GM12891 (cell line): ENCODE measurements around the gene UPK1B.
"Not testable (repeated sequence)": the region's sequence is repeated elsewhere in the genome, so short reads cannot be mapped to it uniquely, and the experiment has no call there.

Source experiments
- PAX5 ChIP-seq: IDR thresholded peaks from 2 replicates; pipeline ENCODE4 v1.6.1; 2011; ENCODE audit warnings: low read length, moderate library complexity, mild to moderate bottlenecking; ENCODE audit not compliant: insufficient read depth, severe bottlenecking
- POLR2A ChIP-seq: IDR thresholded peaks from 2 replicates; pipeline ENCODE4 v1.6.1; 2011; ENCODE audit warnings: low read depth, low read length, control low read depth
- POLR2AphosphoS5 ChIP-seq: IDR thresholded peaks from 2 replicates; pipeline ENCODE4 v1.6.1; 2011; ENCODE audit warnings: low read depth, low read length, control low read depth
- POU2F2 ChIP-seq: IDR thresholded peaks from 2 replicates; pipeline ENCODE4 v1.6.1; 2011; ENCODE audit warnings: low read depth, mild to moderate bottlenecking, control low read depth, low read length, moderate library complexity
- SPI1 ChIP-seq: IDR thresholded peaks from 2 replicates; pipeline ENCODE4 v1.6.1; 2011; ENCODE audit warnings: low read depth, low read length, control low read depth
- TAF1 ChIP-seq: IDR thresholded peaks from 2 replicates; pipeline ENCODE4 v1.6.1; 2011; ENCODE audit warnings: low read depth, low read length, control low read depth

- not testable (repeated sequence) for TF ChIP-seq POLR2AphosphoS5, SPI1, POLR2A, TAF1, PAX5, POU2F2
These were observed 69.7 kb downstream of the UPK1B start for GRCh38 chr3:119243058-119243529.
